HG03064 (cell line): ENCODE data around the gene ACOX2.

ENCODE experiments used
- ATAC-seq: cut with Tn5 transposase; IDR thresholded peaks from one replicate; pipeline ENCODE4 v1.9.1; 2021; ENCODE audit warnings: low read depth; ENCODE audit not compliant: unreplicated experiment

The ACOX2 gene

DNA sequence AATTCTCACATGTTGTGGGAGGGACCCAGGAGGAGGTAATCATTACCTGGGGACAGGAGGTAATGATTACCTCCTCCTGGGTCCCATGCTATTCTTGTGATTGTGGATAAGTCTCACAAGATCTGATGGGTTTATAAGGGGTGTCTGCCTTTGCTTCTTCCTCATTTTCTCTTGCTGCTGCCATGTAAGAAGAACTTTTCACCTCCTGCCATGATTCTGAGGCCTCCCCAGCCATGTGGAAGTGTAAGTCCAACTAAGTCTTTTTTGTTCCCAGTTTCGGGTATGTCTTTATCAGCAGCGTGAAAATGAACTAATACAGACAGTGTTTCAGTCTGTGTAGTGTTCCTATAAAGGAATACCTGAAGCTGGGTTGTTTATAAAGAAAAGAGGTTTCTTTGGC is 58.2 kb downstream of the ACOX2 start:
- ATAC-seq: no peak

DNA sequence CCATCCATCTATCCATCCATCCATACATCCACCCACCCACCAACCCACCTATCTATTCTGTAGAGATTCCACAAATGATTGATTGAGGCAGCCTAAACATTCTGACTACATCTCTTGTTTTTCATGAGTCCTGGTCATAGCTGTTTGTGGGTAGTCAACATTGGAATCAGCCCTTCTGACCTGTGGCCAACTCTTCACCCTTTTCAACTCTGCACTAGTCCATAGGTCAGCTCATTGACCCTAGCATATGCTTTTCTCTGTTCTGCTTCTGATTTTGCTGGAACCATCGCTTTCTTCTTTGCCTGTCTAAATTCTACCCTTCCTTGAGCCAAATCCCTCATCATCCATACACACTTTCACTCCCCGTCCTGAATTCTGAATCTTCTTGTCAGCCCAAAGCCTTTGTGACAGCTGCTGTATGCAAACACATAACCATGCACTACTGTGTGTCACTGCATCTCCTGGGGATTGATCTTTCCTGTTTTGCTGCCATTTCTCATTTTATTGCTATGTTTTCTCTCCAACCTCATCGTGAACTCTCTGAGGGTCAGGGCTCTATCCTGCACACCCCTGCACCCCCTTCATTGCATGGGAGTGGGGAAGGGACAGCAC is 61.9 kb downstream of the ACOX2 start:
- no peak for ATAC-seq

DNA sequence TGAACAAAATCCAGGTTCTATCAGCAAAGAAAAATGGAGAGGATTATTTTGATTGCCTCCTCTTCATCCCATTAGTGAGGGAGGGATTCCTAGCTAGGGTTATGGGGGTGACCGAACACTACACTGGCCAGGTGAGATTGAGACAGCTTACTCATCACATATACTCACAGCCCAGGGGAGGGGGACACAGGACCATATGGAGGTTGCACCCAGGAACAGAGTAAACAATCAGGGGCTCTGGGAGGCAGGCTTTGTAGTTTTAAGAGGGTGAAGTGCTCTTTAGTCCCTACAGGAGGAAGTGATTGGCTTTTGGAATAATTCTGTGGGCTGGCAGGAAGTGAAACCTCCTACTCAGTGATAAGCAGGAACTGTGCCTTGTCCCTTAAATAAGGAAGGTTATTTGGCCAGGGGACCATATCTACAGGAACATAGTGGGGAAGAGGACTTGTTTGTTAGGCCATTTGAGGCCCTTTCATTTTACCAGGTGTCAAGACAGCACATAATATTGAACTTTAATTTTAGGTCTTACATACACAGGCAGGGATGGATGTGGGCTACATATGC is 62.6 kb downstream of the ACOX2 start:
- ATAC-seq: no peak

DNA sequence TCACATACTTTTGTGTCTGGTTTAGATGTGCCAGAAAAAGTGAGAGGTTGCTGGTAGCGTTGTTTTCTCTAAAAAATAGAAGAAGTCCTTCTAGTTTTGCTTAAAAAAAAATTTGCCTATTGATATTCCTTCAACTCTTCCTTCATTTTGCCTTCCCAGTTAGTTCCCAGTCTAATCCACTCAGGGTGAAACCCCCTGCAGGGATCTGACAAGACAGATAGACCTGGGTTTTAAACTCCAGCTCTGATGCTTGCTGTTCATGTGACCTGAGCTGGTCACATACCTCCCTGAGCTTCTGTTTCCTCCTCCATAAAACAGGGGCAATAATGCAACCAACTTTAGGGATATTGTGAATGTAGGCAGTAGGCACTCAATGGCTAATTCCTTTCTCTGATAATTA is 63.7 kb downstream of the ACOX2 start:
- ATAC-seq: no peak

DNA sequence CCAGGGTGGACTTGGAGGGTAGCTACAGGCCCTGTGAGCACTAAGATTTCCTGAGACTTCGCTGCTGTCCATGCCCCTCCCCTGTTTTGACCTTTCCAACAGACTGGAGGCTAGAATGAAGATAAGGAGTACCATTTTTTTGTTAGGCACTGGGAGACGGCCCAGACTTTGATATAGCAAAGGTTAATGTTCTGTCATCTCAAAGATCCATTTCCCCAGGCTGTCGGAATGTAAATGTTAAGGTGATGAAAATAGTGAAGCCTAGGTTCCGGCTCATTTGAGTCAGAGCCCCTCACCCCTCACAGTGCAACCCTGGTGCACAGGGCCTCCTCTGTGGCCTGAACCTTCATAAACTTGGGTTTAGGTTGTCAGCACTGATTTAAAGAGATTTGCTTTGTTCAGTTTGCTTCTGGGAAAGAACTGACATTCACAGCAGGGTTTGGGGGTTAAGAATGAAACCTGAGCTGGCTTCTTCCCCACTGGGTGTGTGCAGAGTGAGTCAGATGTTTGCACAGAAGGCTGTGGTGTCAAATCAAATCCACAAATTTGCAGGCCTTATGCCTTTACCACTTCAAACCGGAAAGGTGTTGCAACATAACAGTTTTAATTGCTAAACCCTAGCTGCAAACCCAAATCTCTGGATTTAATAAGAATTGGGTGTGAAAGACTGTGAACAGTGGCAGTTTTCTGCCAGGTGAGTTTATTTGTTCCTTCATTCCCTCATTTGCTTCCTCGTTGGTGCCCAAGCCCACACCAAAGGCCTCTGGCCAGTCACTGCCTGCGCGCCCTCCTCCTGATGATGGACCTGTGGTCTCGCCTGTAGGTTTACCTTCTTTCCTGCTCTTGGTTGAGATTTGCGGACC is 65.7 kb downstream of the ACOX2 start:
- no peak for ATAC-seq

DNA sequence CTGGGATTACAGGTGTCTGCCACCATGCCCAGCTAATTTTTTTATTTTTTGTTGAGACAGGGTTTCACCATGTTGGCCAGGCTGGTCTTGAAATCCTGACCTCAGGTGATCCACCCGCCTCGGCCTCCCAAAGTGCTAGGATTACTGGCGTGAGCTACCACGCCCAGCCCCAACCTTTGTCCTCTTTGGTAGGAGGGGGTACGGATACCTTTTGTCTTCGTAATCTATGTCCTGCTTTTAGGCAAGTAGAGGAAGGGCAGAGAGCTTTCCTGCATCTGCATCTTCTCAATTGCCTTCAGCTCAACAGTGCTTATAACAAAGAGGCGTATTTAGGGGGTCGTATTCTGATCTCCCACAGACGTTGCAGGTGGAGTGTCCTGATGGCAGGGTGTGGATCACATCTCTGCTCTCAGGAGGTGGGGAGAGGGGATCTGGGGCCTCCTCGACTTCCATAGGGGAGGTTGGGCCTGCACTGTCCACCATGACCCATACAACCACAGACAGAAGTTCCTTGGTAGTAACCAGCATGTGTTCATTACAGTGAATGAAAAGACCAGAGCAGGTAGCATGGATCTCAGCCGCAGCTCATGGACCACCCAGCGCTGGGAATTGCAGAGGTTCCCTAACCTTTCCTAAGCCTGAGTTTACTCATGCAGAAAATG is 66.5 kb downstream of the ACOX2 start:
- no peak for ATAC-seq

DNA sequence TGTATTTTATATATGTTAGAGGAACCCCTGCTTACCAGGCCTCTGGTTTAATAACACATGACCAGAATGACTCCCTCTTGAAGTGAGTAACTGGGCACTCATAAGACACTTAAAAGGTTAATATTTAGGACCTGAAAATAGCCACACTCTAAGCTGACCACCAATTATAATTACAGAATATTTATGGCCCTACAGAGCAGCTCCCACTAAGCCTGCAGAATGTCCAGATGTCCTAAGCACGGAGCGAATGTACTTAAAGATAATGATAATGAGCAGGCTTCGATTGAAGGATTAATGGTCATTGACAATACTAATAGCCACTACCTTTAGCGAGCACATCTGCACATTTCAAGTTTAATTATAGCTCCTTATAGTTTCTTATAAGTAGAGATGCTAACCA is 67.9 kb downstream of the ACOX2 start:
- ATAC-seq: no peak

DNA sequence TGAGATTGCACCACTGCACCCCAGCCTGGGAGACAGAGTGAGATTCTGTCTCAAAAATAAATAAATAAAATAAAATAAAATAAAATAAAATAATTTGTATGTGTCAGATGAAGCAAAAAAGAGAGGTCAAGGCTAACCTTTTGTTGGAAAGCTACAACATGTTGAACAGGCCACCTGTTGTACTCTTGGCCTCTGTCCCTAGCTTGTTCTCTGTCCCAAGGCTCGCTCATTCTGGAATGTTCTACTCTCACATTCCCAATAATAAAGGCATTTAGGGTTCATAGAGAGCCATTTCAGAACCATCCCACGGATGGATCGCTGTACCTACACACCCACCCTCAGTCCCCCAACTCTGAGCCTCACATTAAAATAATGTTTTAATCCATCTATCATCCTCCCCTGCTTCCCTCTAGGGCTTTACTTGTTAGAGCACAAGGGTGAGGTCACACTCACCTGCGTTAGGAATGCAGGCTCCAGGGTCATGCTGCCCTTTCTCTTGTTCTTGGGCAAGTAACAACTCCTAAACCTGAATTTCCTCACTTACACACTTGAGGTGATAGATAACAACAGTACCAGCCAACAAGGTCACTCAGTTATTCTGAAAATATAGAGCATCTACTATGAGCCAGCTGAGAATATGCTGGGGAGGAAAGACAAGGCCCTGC is 70.0 kb downstream of the ACOX2 start:
- no peak for ATAC-seq

DNA sequence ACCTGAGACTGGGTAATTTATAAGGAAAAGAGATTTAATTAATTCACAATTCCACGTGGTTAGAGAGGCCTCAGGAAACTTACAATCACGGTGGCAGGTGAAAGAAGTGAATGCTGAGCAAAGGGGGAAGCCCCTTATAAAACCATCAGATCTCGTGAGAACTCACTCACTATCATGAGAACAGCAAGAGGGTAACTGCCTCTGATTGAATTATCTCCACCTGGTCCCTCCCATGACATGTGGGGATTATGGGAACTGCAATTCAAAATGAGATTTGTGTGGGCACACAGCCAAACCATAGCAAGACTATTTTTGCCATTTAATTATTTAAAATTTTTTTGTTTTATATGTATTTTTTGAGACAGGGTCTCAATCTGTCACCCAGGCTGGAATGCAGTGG is 72.1 kb downstream of the ACOX2 start:
- no peak for ATAC-seq

DNA sequence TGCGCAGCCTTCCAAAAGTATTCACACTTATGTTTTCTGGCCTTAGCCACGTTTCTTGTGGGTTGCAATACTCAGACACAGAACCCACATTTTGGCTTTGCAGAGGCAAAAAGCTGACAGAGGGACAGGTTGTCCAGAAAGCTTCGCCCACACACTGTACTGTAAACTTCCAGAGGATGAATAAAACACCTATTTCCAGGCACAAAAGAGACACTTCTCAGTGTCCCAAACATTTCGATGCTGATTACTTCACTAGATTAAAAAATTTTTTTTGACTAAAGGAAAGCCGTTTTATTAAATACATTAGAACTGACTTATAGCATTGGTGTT is 73.1 kb downstream of the ACOX2 start:
- ATAC-seq: no peak

DNA sequence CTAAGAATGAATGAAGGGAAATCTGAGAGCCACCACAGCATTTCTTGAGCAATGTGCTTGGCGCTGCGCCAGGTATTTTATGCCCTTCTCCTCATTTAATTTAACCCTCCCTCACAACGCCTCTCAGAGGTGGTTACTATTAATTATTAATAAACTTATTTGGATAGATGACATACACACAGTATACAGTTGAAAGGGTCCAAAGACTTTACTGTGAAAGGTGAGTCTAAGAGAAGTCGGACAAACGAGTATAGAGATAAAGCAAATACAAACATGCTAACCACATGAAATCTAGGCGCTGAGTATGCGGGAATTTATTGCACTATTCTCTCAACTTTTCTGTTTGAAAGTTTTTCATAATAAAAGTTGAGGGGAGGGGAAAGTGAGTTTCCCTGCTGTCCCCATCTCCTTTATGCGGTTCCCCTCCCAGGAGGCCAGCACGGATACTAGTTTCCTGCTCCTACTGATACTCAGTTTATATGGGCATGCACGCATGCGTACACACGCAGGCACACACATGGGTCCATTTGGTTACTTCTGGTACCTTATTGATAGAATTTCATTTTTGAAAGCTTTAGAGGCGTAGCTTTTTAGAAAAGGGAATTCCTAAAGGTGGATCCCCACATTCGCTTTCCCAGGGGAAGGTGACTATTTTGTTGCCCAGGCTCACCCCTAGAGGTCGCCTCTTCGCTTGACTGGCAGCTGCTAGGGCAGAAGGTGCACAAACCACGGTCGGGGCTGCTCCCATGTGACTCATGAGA is 73.6 kb downstream of the ACOX2 start:
- ATAC-seq: peak; percentile 77

DNA sequence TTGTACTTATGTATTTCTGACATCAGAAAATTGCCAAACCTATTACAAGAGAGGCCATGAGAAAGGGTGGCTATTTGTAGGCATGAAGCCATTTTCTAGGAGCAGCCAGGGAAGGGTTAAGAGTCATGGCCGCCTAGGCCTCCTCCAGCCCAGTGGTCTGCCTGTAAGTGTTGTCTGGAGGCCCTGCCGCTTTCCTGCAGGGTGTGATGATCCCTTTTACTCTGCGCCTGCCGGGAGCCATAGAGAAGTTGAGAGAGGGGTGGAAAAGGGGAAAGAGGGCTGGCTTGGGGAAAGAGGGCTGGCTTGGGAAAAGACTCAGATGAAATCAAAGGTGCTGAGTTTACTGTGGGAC is 74.2 kb downstream of the ACOX2 start:
- no peak for ATAC-seq

DNA sequence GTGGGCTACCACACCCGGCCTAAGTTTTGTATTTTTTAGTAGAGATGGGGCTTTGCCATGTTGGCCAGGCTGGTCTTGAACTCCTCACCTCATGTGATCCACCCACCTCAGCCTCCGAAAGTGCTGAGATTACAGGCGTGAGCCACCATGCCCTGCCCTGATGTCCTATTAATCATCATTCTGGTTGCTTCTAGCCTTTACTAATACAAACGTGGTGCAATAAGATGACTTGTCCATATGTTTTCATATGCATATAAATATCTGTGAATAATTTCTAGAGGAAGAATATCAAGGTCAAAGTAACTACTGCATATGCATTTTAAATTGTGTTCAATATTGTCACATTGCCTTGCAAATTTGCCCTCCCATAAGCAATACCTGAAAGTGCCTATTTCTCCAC is 77.8 kb downstream of the ACOX2 start:
- ATAC-seq: no peak
